COR-L47 (cell line): ENCODE data around the gene IL15.
A peak's percentile ranks its signal among the peaks of the same experiment; 100 is the strongest.
"Not testable (repeated sequence)": the region's sequence is repeated elsewhere in the genome, so short reads cannot be mapped to it uniquely, and the experiment has no call there.

ENCODE experiments used
- DNase-seq: peaks from one replicate; lab custom pipeline; 2025; lab: John Stamatoyannopoulos, UW

Gene IL15

DNA sequence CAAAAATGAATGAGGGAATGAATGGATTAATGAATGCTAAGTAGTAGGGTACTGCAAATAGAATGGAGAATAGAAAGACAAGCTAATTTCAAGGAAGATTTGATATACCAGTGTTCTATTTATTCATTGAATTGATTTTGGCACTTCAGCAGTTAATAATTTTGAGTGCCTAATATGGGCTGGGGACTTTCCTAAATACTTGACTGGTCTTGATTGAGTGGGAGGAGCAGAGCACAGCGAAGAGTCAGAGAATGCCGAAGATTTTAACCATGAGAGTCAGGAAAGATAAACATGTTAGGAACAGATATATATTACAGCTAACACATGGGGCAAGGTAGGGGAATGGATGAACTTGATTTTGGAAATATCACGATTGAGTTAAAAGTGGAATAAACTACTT is 10.6 kb downstream of the IL15 start:
- no peak for DNase-seq

DNA sequence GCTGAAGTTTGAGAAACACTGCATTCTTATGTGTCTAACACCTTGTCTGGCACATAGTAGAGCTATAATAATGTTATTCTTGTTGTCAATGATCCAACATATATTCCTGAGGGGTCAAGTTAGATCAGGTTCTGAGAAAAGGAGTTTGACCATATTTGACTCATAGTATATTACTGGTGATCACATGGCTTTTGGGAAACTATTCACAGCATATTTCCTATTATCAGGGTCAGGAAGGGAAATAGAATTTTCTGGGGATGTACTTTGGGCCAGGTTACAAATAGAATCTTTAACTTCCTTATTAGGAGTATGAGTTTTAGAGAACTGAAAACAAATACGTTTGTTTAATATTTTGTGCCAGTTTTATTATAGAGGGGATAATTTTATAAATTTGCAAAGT is 11.6 kb downstream of the IL15 start:
- no peak for DNase-seq

DNA sequence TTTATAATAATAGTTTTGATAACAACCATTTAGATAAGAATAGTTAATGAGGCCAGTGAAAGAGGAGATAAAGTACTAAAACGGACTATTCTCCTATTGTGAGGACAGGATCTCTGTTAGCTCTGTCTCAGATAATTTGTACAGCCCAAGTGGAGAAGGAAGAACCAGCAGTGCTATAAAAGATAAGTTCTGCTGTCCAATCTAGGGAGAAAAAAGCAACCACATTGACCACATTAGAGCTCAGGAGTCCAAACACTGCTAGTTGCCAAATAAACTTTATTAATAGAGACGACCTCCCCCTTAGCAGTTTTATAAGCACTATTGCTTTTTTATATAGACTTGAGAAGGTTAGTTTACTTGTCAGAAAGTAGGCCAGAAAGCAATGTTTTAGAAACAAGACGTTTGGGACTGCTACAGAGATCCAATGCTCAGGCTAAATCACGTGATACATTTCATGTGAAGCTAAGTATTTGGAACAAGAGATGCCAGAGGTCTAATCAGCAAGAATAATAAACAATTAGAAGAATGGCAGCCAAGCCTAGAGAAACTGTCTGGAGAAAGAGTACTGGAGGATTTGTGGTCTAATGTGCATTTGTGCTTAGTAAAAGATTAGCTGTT is 15.9 kb downstream of the IL15 start:
- DNase-seq = no peak

DNA sequence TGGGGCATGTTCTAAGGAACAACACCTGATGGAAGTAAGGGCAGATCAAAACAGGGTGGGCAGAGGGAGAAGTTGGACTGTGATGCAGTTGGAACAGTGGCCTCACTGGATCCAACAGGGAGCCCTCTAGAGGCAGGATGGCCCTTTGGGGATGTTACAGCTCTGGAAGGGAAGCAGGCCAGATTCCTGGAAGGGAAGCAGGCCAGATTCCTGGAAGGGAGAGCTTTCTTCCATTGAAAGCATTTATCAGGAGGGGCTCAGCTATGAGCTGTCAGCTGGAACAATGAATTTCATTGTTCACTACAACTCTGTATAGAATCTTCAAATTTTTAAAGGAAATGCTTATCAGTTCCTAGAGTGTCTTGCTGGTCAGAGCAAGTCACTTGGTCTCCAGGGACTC is 17.7 kb downstream of the IL15 start:
- DNase-seq = peak; percentile 9

DNA sequence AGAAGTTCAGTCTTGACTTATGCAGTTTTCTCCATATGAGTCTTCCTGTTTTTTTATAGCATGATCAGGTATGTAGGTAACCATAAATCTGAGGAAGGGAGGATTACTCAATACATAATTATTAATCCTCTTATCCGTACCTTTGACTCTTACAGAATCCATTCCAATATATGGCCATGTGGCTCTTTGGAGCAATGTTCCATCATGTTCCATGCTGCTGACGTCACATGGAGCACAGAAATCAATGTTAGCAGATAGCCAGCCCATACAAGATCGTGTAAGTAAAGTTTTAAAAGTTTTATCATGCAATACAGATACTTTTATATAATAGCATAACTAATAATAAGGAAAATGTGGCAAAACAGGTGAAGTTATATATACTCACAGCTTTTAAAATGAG is 19.6 kb downstream of the IL15 start:
- no peak for DNase-seq

DNA sequence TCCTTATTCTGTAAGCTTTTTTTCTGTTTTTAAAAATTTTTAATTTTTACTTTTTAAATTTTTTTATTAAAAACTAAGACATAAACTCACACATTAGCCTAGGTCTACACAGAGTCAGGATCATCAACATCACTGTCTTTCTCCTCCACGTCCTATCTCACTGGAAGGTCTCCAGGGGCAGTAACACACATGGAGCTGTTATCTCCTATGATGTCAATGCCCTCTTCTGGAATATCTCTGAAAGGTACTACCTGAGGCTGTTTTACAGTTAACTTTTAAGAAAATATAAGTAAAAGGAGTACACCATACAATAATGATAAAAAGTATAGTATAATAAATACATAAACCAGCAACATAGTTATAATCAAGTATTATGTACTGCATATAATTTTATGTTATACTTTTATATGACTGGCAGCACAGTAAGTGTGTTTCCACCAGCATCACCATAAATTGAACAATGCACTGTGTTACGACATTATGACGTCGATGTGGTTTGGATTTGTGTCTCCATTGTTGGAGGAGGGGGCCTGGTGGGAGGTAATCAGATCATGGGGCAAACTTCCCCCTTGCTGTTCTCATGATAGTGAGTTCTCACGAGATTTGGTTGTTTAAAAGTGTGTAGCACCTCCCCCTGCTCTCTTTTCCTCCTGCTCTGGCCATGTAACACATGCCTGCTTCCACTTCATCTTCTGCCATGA is 21.3 kb downstream of the IL15 start:
- DNase-seq = no peak

DNA sequence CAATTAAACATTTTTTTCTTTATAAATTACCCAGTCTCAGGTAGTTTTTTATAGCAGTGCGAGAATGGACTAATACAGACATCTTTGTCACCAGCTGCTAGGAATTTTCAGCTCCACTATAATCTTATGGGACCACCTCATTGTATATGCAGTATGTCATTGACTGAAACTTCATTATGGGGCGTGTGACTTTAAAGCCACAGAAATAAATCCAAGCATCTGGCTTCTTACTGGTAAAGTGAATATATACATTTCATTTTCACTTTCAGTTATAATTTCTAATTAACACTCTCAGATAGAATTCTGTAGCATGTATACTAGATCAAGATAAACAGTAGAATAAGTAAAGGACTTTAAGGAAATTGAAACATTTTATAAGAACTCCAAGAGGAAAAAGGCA is 21.9 kb downstream of the IL15 start:
- DNase-seq = no peak

DNA sequence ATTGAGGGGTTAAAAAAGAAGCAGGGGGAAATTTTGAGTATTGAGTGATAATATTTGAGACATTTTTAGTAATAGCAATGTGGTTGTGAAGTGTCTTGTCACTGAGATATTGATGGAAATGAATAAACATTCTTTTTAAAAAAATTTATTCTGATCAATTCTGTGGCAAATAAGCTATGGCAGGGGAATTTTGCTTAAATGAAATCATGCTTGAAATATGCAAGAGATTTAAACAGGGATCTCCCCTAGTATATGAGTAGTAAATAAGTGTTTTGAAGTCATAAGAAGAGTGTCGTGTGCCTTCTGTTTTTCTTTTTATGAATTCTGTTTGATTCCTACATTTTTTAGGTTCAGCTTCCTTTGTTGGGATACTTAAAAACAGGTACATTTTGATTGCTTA is 23.2 kb downstream of the IL15 start:
- DNase-seq = no peak

DNA sequence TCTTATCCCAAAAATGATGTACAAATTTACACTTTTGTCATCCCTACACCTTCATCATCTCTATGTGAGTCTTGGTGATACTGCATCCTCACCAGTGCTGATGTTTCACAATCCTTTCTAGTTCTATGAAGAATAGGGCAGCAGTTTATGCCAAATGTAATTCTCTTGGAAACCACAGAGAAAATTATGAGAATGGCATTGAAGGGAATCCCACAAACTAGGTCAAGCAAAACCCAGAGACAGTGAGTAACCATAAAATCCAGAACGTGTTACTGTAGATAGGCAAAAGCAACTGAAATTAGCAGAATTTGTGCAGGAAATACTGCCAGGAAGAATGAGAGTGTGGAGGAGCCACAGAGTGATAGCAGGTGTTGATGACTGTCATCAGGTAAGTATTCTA is 24.5 kb downstream of the IL15 start:
- DNase-seq = no peak

DNA sequence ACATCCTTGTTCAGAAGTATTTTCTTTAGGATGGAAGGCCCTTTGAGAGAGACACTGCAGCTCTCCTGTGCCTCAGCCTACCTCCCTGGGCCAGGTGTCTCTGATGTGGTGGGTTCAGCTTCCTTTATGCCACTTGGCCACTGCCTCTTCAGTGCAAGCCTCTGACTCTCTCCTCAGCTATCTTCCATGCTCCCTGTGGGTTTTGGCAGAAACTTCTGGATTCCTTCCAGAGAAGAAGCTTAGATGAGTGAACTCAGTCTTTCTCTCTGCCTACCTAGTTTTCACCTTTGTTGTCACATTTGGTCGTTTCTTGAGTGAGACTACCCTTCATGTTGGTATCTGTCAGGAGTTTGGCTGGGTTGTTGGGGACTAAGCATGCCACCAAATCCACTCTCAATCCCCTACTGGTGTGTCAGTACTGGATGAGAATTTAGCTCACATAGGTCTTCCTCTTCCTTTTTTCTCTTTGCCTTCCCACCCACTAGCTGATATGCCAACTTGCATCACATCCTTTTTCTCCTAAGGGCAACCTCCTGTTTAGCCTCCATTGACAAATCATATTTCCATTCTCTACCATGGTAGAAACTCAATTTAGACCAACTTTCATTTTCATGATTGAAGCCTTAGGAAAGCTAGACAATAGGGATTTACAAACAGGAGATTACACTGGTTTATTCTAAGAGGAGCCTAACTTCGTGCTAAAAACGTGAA is 32.0 kb downstream of the IL15 start:
- no peak for DNase-seq

DNA sequence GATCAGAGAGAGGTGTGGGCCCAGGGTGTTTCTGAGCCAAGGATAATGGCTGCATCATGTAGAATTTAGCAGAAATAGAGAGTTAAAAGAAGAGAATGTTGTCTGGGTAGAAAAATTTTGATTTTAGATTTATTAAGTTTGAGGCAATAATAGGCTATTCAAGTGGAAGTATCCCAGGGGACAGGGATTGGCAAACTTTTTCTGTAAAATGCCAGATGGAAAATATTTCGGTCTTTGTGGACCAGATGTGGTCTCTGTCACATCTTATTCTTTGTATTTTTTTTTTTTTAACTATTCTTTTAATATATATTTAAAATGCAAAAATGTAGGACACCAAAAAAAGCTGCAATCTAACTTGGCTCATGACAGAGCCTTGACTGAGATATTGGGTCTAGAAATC is 33.1 kb downstream of the IL15 start:
- DNase-seq = no peak

DNA sequence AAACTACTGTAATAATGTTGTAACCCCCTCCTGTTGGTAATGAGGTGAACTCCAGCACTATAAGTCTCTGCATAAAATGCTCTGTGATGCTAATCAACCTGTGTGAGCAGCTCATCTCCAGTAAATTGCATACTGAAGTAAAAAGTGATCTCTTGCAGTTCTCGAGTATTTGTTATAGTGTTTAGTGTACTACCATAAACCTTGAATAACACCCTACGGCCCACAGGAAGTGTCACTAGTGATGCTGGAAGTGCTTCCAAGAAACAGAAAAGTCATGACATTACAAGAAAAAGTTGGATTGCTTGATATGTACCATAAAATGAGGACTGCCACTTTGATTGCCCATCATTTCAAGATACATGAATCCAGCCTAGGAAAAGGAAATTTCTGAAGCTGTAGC is 39.0 kb downstream of the IL15 start:
- DNase-seq = no peak

DNA sequence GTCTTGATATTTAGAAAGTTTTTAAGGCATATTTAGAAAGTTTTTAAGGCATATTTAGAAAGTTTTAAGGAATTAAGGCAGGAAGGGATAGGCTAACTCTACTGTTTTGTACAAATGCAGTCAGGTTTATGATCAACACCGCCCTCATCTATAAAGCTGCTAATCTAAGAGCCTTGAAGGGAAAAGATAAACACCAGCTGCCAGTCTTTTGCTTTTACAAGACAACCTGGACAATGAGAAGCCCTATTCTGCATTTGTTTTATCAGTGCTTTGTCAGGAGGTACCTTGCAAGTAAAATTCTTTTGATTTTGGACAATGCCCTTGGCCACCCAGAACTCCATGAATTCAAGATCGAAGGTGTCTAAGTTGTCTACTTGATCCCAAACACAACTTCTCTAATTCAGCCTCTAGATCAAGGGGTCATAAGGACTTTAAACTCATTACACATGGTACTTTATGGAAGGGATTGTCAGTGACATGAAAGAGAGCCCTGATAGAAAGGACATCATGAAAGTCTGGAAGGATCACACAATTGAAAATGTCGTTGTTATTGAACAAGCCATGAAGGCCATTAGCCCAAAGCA is 39.8 kb downstream of the IL15 start:
- no peak for DNase-seq

DNA sequence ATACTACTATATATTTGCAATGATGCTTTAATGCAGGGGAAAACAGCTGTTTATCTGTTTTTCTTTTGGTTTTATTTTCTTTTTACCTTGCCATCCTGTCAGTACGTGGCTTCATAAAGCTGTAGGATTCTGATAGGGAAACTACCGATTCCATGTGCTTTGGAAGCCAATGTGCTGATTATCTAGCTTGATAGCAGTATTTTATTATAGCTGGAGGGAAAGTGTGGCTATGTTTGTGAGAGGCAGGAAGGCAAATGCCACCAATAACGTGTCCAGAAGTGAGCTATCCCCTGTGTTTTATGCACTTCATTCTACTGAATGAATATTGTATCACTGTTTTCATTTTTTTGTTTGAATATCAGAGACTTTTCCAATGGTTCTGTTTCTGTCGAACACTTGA is 43.7 kb downstream of the IL15 start:
- DNase-seq = no peak

DNA sequence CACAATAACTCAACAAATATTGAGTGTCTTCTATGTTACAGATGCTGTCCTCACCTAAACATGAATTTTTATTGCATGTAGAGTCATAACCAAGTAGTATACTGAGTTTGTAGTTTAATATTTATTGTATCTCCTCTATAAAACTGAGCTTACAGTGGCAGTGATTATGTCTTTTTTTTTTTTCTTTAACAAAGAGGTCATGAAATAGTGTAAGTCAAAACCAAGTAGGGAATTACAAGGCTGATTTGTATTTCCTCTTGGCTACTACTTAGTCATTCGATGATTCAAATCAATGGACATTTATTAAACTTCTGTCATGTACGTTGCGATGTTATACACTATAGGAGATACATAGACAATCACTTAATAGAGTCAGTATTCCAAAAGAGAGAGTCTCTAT is 48.4 kb downstream of the IL15 start:
- DNase-seq = no peak

DNA sequence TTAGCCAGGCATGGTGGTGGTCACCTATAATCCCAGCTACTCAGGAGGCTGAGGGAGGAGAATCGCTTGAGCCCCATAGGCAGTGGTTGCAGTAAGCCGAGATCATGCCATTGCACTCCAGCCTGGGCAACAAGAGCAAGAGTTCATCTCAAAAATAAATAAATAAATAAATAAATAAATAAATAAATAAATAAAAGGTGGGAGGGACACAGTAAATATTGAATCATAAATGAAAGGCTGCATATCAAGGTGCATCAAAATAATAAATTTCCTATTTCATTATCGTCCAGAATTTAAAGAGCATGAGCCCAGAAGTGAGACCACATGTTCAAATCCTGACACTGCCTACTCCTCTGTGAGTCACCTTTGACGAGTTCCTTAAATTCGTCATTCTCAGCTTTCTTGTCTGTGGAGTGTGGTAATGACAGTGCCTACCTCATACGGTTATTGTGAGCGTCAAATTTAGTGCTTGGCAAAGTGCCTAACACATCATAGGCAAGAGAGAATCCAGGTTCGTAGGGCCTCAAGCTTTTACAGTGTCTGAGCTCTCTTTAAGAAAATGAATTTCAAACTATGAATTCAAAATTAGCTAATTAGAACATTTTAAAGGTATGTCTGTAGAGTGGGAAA is 49.9 kb downstream of the IL15 start:
- peak; percentile 51 for DNase-seq

DNA sequence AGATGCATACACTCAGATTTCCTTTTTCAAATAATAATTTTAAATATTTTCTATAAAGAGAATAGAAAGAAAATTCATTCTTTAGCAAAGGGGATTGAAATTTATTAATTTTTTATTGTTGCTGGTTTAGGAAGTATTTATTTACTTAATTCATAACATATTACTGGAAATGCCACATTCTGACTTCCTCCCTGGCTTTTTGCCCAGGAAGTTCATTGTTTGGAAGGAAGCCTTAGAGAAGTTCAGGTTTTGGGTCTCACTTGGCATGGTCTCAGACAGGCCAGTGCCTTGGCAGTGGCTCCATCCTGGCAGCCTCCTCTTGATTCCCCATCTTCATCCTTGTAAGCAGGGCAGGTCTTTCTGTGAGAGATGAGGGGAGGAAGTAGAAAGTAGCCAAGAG is 50.5 kb downstream of the IL15 start:
- peak; percentile 11 for DNase-seq

DNA sequence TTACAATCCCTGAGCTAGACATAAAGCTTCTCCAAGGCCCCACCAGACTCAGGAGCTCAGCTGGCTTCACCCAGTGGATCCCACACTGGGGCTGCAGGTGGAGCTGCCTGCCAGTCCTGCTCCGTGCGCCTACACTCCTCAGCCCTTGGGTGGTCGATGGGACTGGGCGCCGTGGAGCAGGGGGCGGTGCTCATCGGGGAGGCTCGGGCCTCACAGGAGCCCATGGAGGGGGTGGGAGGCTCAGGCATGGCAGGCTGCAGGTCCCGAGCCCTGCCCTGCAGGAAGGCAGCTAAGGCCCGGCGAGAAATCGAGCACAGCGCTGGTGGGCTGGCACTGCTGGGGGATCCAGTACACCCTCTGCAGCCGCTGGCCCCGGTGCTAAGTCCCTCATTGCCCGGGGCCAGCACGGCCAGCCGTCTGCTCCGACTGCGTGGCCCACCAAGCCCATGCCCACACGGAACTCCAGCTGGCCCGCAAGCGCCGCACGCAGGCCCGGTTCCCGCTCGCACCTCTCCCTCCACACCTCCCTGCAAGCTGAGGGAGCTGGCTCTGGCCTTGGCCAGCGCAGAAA is 53.4 kb downstream of the IL15 start:
- DNase-seq = not testable (repeated sequence)

DNA sequence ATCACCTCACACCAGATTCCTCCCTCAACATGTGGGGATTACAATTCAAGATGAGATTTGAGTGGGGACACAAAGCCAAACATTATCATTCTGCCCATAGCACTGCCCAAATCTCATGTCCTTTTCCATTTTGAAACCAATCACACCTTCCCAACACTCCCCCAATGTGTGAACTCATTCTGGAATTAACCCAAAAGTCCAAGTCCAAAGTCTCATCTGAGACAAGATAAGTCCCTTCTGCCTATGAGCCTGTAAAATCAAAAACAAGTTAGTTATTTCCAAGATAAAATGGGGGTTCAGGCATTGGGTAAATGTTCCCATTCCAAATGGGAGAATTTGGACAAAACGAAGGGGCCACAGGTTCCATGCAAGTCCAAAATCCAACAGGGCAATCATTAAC is 54.9 kb downstream of the IL15 start:
- DNase-seq = not testable (repeated sequence)

DNA sequence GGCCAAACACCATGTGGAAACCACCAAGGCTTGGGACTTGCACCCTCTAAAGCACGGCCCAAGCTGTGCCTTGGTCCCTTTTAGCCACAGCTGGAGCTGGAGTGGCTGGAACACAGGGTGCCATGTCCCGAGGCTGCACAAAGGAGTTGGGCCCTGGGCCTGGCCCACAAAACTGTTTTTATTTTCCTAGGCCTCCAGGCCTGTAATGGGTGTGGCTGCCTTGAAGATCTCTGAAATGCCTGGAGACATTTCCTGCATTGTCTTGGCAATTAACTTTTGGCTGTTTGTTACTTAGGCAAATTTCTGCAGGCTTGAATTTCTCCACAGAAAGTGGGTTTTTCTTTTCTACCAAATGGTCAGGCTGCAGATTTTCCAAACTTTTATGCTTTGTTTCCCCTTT is 55.7 kb downstream of the IL15 start:
- no peak for DNase-seq

DNA sequence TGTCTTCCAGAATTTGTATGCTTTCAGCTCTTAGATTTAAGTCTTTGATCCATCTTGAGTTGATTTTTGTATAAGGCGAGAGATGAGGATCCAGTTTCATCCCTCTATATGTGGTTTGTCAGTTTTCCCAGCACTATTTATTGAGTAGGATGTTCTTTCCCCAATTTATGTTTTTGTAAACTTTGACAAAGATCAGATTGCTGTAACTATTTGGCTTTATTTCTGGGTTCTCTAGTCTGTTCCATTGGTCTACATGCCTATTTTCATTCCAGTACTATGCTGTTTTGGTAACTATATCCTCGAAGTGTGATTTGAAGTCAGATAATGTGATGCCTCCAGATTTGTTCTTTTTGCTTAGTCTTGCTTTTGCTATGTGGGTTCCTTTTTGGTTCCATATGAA is 60.7 kb downstream of the IL15 start:
- DNase-seq = no peak

DNA sequence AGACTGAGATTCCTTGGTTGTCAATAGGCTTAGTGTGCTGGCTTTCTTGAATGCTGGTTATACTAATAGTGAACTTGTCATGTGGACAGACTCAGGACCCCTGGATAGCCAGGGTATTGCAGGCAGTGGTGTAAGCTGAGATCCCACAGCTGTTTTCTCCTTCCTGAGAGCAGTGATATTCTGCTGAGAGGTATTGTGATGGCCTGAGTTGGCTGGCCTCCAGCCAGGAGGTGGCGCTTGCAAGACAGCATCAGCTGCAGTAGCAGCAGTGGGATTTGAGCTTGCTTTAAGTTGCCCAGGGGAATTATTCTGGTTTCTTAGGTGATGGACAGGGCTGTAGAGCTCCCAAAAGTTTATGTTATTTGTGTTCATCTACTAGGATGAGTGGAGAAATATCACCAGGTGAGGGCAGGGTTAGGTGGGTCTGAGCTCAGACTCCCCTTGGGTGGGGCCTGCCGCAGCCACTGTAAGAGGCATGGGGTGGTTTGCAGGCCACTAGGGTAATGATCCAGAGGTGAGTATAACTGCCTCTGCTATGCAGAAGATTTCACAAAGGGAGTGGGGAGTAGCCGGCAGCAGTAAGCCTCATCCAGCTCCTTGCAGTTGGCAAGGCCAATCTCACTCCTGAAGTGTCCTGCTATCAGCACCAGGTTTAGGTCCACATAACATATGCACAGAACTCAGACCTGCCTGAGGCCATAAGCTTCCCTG is 66.2 kb downstream of the IL15 start:
- DNase-seq = no peak
